SK-N-MC (cell line): ENCODE measurements around the gene CTU2.

Source experiments
- EZH2 ChIP-seq: fragments of 200-600 bp; sonication (generic); IDR thresholded peaks from one replicate; pipeline ENCODE4 v1.6.1; 2017; ENCODE audit warnings: antibody characterized with exemption
- FOXP2 ChIP-seq: optimal IDR thresholded peaks from 2 replicates; pipeline ENCODE3; 2011; ENCODE audit warnings: mild to moderate bottlenecking, moderate library complexity; ENCODE audit not compliant: insufficient read depth; ENCODE audit errors: extremely low read length, control extremely low read depth
- POLR2AphosphoS5 ChIP-seq: IDR thresholded peaks from 2 replicates; pipeline ENCODE4 v1.6.1; 2012; ENCODE audit warnings: mild to moderate bottlenecking, low read depth, low read length, borderline replicate concordance

- TF ChIP-seq POLR2AphosphoS5, result no peak
- no peak for TF ChIP-seq EZH2
- no peak for TF ChIP-seq FOXP2
Observed at GRCh38 chr16:88673716-88674379, 32.5 kb upstream of the CTU2 start.
